Aorta (tissue), 5 donors: ENCODE results near the gene SMIM23. TPM values are rescaled to one million over a fixed set of nuclear protein-coding genes. Genes with fewer than 3 reads are reported as not detected.

Experiments
- ATAC-seq: fragments of 200-7000 bp; cut with Tn5 transposase; one replicate; pipeline ENCODE4 v1.9.1; 2022; ENCODE audit warnings: moderate library complexity; ENCODE audit not compliant: low FRiP score
- DNase-seq, 2 donors: peaks; one replicate each; pipeline ENCODE4 v3.0.0-alpha.2; 2020
- H3K27ac ChIP-seq, 2 donors: one replicate each; pipeline ENCODE4 v1.5.1; 2013; ENCODE audit warnings: low read length in 2 of 2, mild to moderate bottlenecking in 2 of 2, moderate library complexity in 2 of 2, control low read depth in 1 of 2, inconsistent platforms in 1 of 2, low read depth in 1 of 2
- H3K27me3 ChIP-seq, 2 donors: one replicate each; pipeline ENCODE4 v1.6.1; 2013; ENCODE audit warnings: control low read depth in 1 of 2, low read length in 1 of 2, mild to moderate bottlenecking in 1 of 2, moderate library complexity in 1 of 2; ENCODE audit not compliant: insufficient read depth in 2 of 2, control insufficient read depth in 1 of 2
- H3K36me3 ChIP-seq, 2 donors: one replicate each; pipeline ENCODE4 v1.6.1; 2013; ENCODE audit warnings: control low read depth in 1 of 2, low read length in 1 of 2, mild to moderate bottlenecking in 1 of 2; ENCODE audit not compliant: insufficient read depth in 2 of 2, control insufficient read depth in 1 of 2
- H3K4me1 ChIP-seq, 2 donors: one replicate each; pipeline ENCODE4 v1.6.1; 2013; ENCODE audit warnings: low read length in 2 of 2, control low read depth in 1 of 2, mild to moderate bottlenecking in 1 of 2, moderate library complexity in 1 of 2; ENCODE audit not compliant: insufficient read depth in 2 of 2, control insufficient read depth in 1 of 2
- H3K4me3 ChIP-seq, 2 donors: one replicate each; pipeline ENCODE4 v1.5.1; 2013; ENCODE audit warnings: low read length in 2 of 2, control low read depth in 1 of 2, mild to moderate bottlenecking in 1 of 2
- H3K9me3 ChIP-seq: one replicate; pipeline ENCODE4 v1.6.1; 2013; ENCODE audit warnings: mild to moderate bottlenecking, low read length; ENCODE audit not compliant: control insufficient read depth
- WGBS, 2 donors: extraction: QIAGEN DNeasy Blood & Tissue Kit; methylation state at CpG; one replicate each; pipeline ENCODE4 v1.1.7; 2013; 5-methylcytosine and 5-hydroxymethylcytosine counted together
- intact Hi-C, 2 donors: fragments of 100-400 bp; cut with DNase I; formaldehyde crosslinking; loops; one replicate each; pipeline versions ENCODE4 v1.14.2 to v1.15.0; 2022
- polyA plus RNA-seq, 2 donors: library from polyadenylated mRNA; stranded (reverse); fragments of 200-250 nt; gene quantifications; one replicate each; pipeline ENCODE4 v1.2.3, GENCODE V29; 2013
- total RNA-seq, 2 donors: library from RNA; stranded (reverse); fragmentation: NEBNext Ultra II Directional; extraction: Animal tissue kit (Norgen Biotek cat#: 25700); gene quantifications; one replicate each; pipeline ENCODE4 v1.2.1, GENCODE V29; 2021
- donor health status: healthy with polysubstance abuse.
- donor health status: Bipolar disorder and iron deficiency.
- donor health status: DM: no; HTN: no; CAD: no.
- donor health status: DM: no; HTN: no; CAD: no.
- donor health status: DM: yes; HTN: yes; CAD: no.

The SMIM23 gene
- total and polyA plus RNA-seq, 4 donors, result not detected

DNA sequence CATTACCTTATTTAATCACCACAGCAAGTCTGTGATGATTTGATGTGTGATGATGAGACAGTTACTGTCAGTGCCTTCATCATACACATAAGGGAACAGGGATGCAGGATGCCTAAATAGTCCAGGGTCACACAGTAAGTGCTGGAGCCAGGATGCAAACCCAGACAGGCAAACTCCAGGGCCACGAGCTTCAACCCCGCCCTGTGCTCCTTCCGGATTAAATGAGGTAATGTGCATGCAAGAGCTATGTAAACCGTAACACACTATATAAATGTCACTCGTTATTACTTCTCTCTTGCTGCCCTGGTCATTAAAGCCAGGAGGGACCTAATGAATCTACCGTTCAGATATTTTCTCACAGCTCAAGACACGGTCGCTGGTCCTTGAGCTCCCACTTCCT, 12.8 kb downstream of the SMIM23 start:
- no peaks in the 10 kb centered on the region for H3K9me3 ChIP-seq
- H3K27ac ChIP-seq, result no peak overlapping the region
- no peaks in the 10 kb centered on the region for H3K36me3 ChIP-seq
- intact Hi-C loops, result no loop called here
- DNase-seq (no peak), ATAC-seq (no peak)
- H3K27me3 ChIP-seq, result no peaks in the 10 kb centered on the region
- no peak overlapping the region for H3K4me3 ChIP-seq
- H3K4me1 ChIP-seq, result no peaks in the 10 kb centered on the region
- WGBS, 2 donors, result 84 to 86% methylated on average over 8 of the region's 8 CpGs

DNA sequence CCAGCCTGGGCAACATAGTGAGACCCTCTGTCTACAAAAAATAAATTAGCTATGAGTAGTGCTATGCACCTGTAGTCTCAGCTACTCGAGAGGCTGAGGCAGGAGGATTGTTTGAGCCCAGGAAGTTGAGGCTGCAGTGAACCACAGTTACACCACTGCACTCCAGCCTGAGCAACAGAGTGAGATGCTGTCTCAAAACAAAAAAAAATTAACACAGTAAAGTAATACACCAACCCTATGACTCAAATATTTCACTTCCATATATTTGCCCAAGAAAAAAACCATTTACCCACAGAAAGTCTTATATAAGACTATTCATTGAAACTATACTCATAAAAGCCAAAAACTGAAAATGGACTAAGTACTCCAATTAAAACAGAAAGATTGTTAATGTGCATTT, 16.2 kb downstream of the SMIM23 start:
- Histone ChIP-seq H3K9me3 (no peaks in the 10 kb centered on the region), H3K27me3 (no peaks in the 10 kb centered on the region), H3K36me3 (no peaks in the 10 kb centered on the region), H3K27ac (no peak overlapping the region), H3K4me3 (no peak overlapping the region), H3K4me1 (no peaks in the 10 kb centered on the region)
- DNase-seq (no peak), ATAC-seq (no peak)
- 88 to 97% methylated on average over 1 of the region's 1 CpG for WGBS, 2 donors
- intact Hi-C loops, result no loop called here

DNA sequence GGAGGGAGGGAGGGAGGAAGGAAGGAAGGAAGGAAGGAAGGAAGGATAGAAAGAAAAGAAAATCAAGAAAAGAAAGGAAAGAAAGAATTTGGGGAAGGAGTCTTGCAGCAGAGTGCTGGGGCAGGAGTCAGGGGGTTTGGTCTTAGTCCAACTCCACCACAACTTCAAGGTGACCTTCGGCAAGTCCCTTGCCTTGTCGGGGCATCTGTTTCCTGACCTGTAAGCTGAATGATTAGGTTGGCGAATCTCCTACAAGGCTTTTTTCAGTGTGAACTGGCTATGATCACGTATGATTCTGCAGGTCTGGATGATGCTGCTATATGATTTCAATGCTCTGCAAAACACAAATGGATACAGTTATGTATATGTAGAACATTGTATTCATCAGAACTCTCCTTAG, 20.1 kb downstream of the SMIM23 start:
- DNase-seq, result no peak
- Histone ChIP-seq H3K4me3 (no peak overlapping the region), H3K27me3 (no peaks in the 10 kb centered on the region), H3K9me3 (no peaks in the 10 kb centered on the region), H3K4me1 (no peaks in the 10 kb centered on the region), H3K36me3 (no peaks in the 10 kb centered on the region), H3K27ac (no peak overlapping the region)
- WGBS, 2 donors, result 80 to 87% methylated on average over 4 of the region's 4 CpGs
- intact Hi-C loops, result no loop called here
- no peak for ATAC-seq

DNA sequence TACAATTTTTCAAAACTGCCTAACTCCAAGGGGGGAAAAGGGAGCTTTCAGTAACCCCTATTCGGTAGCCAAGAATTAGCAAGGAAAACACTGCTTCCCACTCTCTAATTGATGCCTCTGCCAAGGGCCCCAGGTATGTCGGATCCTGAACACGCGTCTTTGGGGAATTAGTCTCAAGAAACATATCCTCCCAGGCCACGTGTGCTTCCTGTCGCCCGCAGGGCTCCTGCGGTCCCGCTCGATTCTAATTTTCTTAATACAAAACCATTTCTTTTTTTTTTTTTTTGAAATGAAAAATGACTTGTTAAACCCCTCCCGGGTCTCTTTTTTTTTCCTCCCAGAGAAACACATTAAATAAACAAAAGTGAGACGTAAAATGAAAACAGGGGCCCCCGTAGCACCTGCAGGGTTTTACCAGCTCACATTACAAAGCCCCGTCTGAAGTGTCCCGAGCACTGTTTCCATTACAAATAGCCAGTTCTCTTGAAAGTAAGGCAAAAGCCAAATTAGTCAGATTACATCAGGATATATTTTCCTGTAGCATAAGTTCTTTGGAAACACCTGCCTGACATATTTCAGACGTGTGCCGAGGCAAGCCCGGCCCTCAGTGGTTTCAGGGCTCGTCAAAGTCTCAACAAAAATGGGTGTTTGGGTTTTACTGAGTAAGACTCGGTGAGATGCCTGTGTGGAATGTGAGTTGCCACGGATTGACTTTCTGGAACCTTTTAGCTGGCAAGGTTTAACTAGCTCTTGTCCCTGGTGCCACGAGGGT, 21.5 kb downstream of the SMIM23 start:
- H3K4me3 ChIP-seq, result no peak overlapping the region
- no peak for ATAC-seq
- 18 to 19% methylated on average over 22 of the region's 22 CpGs for WGBS, 2 donors
- no peak overlapping the region for H3K27ac ChIP-seq
- intact Hi-C loops, result no loop called here
- peaks cover 2% of the 10 kb centered on the region for H3K9me3 ChIP-seq
- no peak for DNase-seq
- H3K27me3 ChIP-seq, result no peaks in the 10 kb centered on the region
- no peaks in the 10 kb centered on the region for H3K36me3 ChIP-seq
- H3K4me1 ChIP-seq, result no peaks in the 10 kb centered on the region

DNA sequence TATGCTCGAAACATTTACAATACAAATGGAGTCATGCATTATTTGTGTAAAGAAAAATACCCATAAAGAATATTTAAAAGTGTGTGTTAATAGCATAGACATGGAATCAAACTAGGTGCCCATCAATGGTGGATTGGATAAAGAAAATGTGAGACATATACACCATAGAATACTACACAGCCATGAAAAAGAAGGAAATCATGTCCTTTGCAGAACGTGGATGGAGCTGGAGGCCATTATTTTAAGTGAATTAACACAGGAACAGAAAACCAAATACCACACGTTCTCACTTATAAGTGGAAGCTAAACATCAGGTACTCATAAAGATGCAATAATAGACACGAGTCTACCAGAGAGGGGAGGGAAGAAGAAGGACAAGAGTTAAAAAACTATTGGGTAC, 22.8 kb downstream of the SMIM23 start:
- intact Hi-C loops, result no loop called here
- Histone ChIP-seq H3K36me3 (no peaks in the 10 kb centered on the region), H3K27me3 (no peaks in the 10 kb centered on the region), H3K4me3 (no peak overlapping the region), H3K27ac (no peak overlapping the region), H3K4me1 (no peaks in the 10 kb centered on the region), H3K9me3 (peaks cover 2% of the 10 kb centered on the region)
- 89 to 91% methylated on average over 4 of the region's 4 CpGs for WGBS, 2 donors
- DNase-seq, result no peak
- ATAC-seq, result no peak

DNA sequence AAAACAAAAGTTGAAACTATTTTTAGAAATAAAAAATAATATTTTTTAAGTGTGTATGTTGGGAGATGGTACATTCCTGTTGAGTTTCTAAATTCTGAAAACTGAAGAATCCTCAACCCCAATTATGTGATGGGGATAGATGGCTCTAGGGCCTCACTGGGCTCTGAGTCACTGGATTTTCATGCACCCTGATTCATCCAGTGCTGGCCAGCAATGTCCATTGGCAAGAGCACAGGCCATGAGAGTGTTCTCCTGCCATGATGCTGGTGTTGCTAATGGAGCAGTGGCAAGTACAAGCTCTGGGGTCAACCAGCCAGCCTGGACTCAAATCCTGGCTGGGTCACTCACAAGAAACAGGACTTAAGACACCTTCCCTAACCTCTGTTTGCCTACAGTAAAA, 23.3 kb downstream of the SMIM23 start:
- peak; percentile 33 for ATAC-seq
- intact Hi-C loops, result no loop called here
- no peaks in the 10 kb centered on the region for H3K27me3 ChIP-seq

DNA sequence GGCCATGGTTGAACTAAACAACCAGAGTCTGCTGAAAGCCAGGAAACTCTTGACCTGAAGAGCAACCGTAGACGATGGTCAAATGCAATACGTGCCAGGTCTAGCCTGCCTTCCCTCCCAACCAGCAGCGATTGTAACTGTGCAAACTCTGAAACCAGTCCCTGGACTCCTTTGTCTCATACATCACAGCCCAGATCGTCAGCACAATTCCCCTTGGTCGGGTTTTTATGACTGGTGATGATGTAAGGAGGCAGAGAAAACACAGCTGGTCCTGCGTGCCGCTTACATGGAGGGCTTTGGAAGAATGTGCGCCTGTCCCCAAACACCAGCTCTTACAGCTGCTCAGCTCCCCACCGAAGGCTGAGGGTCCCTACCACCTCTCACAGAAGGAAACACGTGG, 24.6 kb downstream of the SMIM23 start:
- H3K36me3 ChIP-seq, result no peaks in the 10 kb centered on the region

More for the DNA sequence above, 23.3 kb downstream of the SMIM23 start:
- Histone ChIP-seq H3K27ac (no peak overlapping the region), H3K4me1 (no peaks in the 10 kb centered on the region), H3K9me3 (peaks cover 2% of the 10 kb centered on the region), H3K4me3 (no peak overlapping the region), H3K36me3 (no peaks in the 10 kb centered on the region)
- no peak for DNase-seq

DNA sequence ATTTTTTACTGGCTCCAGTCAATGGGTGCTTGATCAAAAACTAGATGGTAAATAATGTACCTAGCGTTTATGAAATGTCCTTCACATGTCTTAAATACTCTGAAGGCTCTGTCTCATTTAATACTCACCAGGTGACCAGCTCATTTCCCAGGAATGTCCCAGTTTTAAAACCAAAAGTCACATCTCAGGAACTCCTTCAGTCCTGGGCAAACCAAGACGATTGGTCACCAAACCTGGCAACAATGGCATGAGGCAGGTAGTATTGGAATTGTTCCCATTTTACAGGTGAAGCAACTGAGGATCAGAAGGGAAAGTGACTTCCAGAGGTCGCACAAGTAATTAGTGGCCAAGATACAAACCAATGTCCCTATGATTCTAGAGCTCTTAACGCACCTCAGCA, 27.7 kb downstream of the SMIM23 start:
- peaks cover 2% of the 10 kb centered on the region for H3K9me3 ChIP-seq
- no peaks in the 10 kb centered on the region for H3K27me3 ChIP-seq
- no peaks in the 10 kb centered on the region for H3K4me1 ChIP-seq
- DNase-seq (no peak), ATAC-seq (no peak)
- no peaks in the 10 kb centered on the region for H3K36me3 ChIP-seq
- no peak overlapping the region for H3K27ac ChIP-seq
- no peak overlapping the region for H3K4me3 ChIP-seq
- intact Hi-C loops, result no loop called here
- WGBS, 2 donors, result 91 to 92% methylated on average over 4 of the region's 4 CpGs

More for the DNA sequence above, 24.6 kb downstream of the SMIM23 start:
- ATAC-seq (no peak), DNase-seq (no peak)
- H3K4me3 ChIP-seq, result no peak overlapping the region
- no peaks in the 10 kb centered on the region for H3K4me1 ChIP-seq
- H3K27me3 ChIP-seq, result no peaks in the 10 kb centered on the region
- 51 to 68% methylated on average over 11 of the region's 11 CpGs for WGBS, 2 donors
- peaks cover 2% of the 10 kb centered on the region for H3K9me3 ChIP-seq
- intact Hi-C loops, result no loop called here
- H3K27ac ChIP-seq, result no peak overlapping the region

DNA sequence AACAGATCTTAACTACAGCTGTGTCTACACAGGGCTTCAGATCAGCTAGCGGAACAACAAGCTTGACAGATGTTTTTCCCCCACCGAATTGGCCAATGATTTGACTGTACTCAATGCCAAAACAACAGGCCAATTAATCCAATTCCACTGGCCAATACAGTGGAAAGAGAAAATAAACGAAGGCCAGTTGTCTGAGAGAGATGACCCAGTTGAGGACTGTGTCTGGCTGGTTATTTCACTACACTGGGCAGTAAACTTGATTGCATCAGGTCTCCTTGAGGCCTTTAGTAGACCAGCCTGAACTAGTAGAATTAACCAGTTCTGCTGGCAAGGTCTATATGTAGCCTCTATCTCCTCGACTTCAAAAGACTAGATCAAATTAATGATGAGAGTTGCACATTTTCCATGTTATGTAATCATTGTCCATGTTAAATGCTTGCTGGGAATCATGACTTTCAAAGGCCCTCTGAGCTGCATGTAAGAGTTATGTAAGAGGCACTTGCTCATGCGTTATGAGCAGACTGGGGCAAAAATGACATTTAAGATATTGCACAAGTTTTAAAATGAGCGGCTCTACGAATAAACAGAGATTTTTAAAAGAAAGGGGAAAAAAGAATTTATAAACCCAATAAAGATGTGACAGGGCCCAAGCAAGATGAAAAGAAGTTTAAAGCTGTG, 28.3 kb downstream of the SMIM23 start:
- ATAC-seq (no peak), DNase-seq (no peak)
- Histone ChIP-seq H3K9me3 (peaks cover 2% of the 10 kb centered on the region), H3K36me3 (no peaks in the 10 kb centered on the region), H3K27ac (no peak overlapping the region), H3K4me1 (no peaks in the 10 kb centered on the region), H3K4me3 (no peak overlapping the region), H3K27me3 (no peaks in the 10 kb centered on the region)
- 81 to 89% methylated on average over 7 of the region's 7 CpGs for whole genome bisulfite sequencing, 2 donors
- intact Hi-C loops, result no loop called here
